Transverse colon (tissue), 4 donors: ENCODE results near the gene ZNF438.

Experiments used
- CTCF ChIP-seq, 5 experiments: fragments of 200-600 bp in 3 of 5; fragments of 450-650 bp in 2 of 5; sonication (generic) in 3 of 5; IDR thresholded peaks; 1 replicate in 2 of 5; 2 replicates in 3 of 5; pipeline ENCODE4 v1.5.1; 2016 to 2017; ENCODE audit warnings: antibody characterized with exemption in 5 of 5, inconsistent platforms in 3 of 5, mild to moderate bottlenecking in 2 of 5, moderate library complexity in 1 of 5
- EP300 ChIP-seq: sonication (generic); formaldehyde crosslinking; IDR thresholded peaks from one replicate; pipeline ENCODE4 v1.6.1; 2017; ENCODE audit warnings: antibody characterized with exemption, low read depth
- POLR2AphosphoS5 ChIP-seq, 3 donors: sonication (generic); formaldehyde crosslinking; IDR thresholded peaks; one replicate each; pipeline ENCODE4 v1.6.1; 2016; ENCODE audit warnings: antibody characterized with exemption in 3 of 3

- TF ChIP-seq CTCF (IDR thresholded peaks at IDR 0.05) (no peak), POLR2AphosphoS5 (IDR thresholded peaks at IDR 0.05) (no peak), EP300 (no peak)
These were observed 213.5 kb downstream of the ZNF438 start for GRCh38 chr10:30818010-30818660.
